Measurements from ENCODE around the gene SPARCL1. TPM values are rescaled to one million over a fixed set of nuclear protein-coding genes. Genes with fewer than 3 reads are reported as not detected.

The SPARCL1 gene
- total and polyA plus RNA-seq, 9 of the 15 experiments (the other 6 are each of a cell fraction or from before 2014, with no cell fraction given): 0.03 to 0.71 (median 0.05) TPM; not detected in 3

DNA sequence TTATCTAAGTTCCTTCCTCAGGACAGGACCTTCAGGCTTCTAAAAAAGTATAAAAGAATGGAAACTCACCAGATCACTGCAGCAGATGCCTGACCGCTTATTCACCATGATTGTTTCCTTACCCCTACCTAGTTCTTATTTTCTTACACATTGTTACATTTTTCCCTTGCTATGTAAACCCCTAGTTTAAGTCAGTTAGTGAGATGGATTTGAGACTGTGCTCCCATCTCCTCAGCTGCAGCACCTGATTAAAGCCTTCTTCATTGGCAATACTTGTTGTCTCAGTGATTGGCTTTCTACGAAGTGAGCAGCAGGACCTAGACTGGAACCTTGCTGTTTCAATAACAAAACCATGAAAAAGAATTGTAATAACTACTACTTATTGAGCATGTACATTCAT is 4.7 kb downstream of the SPARCL1 start:
- BruUV-seq (replicated peaks): no TSS peak
- Histone ChIP-seq H3K27ac (ENCODE audit: extremely low read depth, low read depth, low read length) (no peak overlapping the region), H3K79me2 (ENCODE audit: control insufficient read depth, insufficient read depth, low read length) (no peaks in the 10 kb centered on the region), H4K20me1 (replicated peaks; ENCODE audit: control insufficient read depth, insufficient read depth, low read length) (no peaks in the 10 kb centered on the region), H3K27me3 (ENCODE audit: control insufficient read depth in 2 of 2, insufficient read depth in 2 of 2, low read length in 2 of 2) (no peaks in the 10 kb centered on the region), H3K9ac (ENCODE audit: insufficient read depth in 1 of 2, low read depth in 2 of 2, low read length in 2 of 2) (no peak overlapping the region), H3K36me3 (ENCODE audit: control insufficient read depth, insufficient read depth, low read length) (no peaks in the 10 kb centered on the region), H3K9me3 (replicated peaks; ENCODE audit: control insufficient read depth, insufficient read depth, low read depth, low read length) (no peaks in the 10 kb centered on the region), H3K4me2 (ENCODE audit: insufficient read depth, low read length) (no peak overlapping the region), H3K9me1 (ENCODE audit: control insufficient read depth, insufficient read depth, low read length) (no peaks in the 10 kb centered on the region), H3K4me3 (no peak overlapping the region), H2AFZ (ENCODE audit: low read depth, low read length) (no peak overlapping the region), H3K4me1 (replicated peaks in 1 of 2; ENCODE audit: control insufficient read depth in 2 of 2, insufficient read depth in 2 of 2, low read length in 2 of 2) (peaks cover 0 to 10% of the 10 kb centered on the region in 2 experiments; a peak in 2 of 5 replicates)
- ChIA-PET POLR2A (no interaction called here), CTCF (ENCODE audit: low intra/inter-chr PET ratio) (interaction anchor here (0.5 kb wide), 1 partner anchor 652 kb away, joined by 4 read pairs; no protein-coding TSS in a partner anchor)
- ATAC-seq (no peak), DNase-seq (ENCODE audit: extremely low read depth in 1 of 4, low spot score in 3 of 4) (no peak), FAIRE-seq (no peak)
- WGBS (ENCODE audit: insufficient coverage, low coverage, missing lambda C conversion rate): 18% methylated on average over 2 of the region's 2 CpGs
- intact Hi-C loops (cut with micrococcal nuclease): no loop called here
- TF ChIP-seq ZNF668 (CRISPR knock-in tag; IDR thresholded peaks at IDR 0.05) (no peak), CBX5 (IDR thresholded peaks at IDR 0.05; ENCODE audit: borderline replicate concordance, low read depth) (peak; percentile 61; the same call in 1 of the 2 replicates), CCAR2 (IDR thresholded peaks at IDR 0.05; ENCODE audit: low read depth, low read length) (no peak), ZEB2 (IDR thresholded peaks at IDR 0.05) (no peak)
- in situ Hi-C loops (cut with MboI): no loop called here

DNA sequence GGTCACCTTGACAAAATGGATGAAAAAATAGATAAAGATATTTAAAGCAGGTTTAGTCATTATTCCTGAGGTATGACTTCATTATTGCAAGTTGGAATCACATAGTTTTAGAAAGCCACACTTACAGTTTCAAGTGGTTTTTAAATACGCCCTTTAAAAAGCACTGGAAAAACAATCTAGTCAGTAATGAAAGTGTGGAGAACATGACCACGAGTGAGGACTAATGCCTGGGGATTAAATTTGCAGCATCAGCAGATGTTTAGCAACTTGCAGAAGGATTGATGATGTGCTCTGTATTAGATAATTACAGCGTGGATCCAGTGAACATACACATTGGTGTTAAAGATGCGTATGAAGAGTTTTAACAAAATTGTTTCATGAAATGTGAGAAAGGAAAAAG is 5.9 kb downstream of the SPARCL1 start:
- Histone ChIP-seq H3K36me3 (ENCODE audit: control insufficient read depth, insufficient read depth, low read length) (no peaks in the 10 kb centered on the region), H3K9me3 (replicated peaks; ENCODE audit: control insufficient read depth, insufficient read depth, low read depth, low read length) (no peaks in the 10 kb centered on the region), H2AFZ (ENCODE audit: low read depth, low read length) (no peak overlapping the region), H3K4me2 (ENCODE audit: insufficient read depth, low read length) (no peak overlapping the region), H4K20me1 (replicated peaks; ENCODE audit: control insufficient read depth, insufficient read depth, low read length) (no peaks in the 10 kb centered on the region), H3K27ac (ENCODE audit: extremely low read depth, low read depth, low read length) (no peak overlapping the region), H3K27me3 (ENCODE audit: control insufficient read depth in 2 of 2, insufficient read depth in 2 of 2, low read length in 2 of 2) (no peaks in the 10 kb centered on the region), H3K9me1 (ENCODE audit: control insufficient read depth, insufficient read depth, low read length) (no peaks in the 10 kb centered on the region), H3K4me3 (no peak overlapping the region), H3K4me1 (replicated peaks in 1 of 2; ENCODE audit: control insufficient read depth in 2 of 2, insufficient read depth in 2 of 2, low read length in 2 of 2) (peaks cover 0 to 10% of the 10 kb centered on the region in 2 experiments; a peak in 2 of 5 replicates), H3K79me2 (ENCODE audit: control insufficient read depth, insufficient read depth, low read length) (no peaks in the 10 kb centered on the region), H3K9ac (ENCODE audit: insufficient read depth in 1 of 2, low read depth in 2 of 2, low read length in 2 of 2) (no peak overlapping the region)
- CTCF ChIA-PET (ENCODE audit: low intra/inter-chr PET ratio): no interaction called here
- DNase-seq (ENCODE audit: extremely low read depth in 1 of 4, low spot score in 3 of 4) (no peak), ATAC-seq (no peak), FAIRE-seq (no peak)
- BruUV-seq (replicated peaks): no TSS peak
- 41% methylated on average over 4 of the region's 4 CpGs for WGBS (ENCODE audit: insufficient coverage, low coverage, missing lambda C conversion rate)
- intact Hi-C loops (cut with micrococcal nuclease) (no loop called here), in situ Hi-C loops (cut with MboI) (no loop called here)
- POLR2A ChIA-PET: no interaction called here
- peak; percentile 58 for TF ChIP-seq MAFK (IDR thresholded peaks at IDR 0.05; ENCODE audit: low read length)
- no peak for TF ChIP-seq BMI1 (IDR thresholded peaks at IDR 0.05; ENCODE audit: low read length)

Measured in K562 (cell line).